ENCODE measurements around the gene KCTD13.
"Not testable (repeated sequence)": the region's sequence is repeated elsewhere in the genome, so short reads cannot be mapped to it uniquely, and the experiment has no call there.

Gene KCTD13

GRCh38 chr16:29893553-29893952 lies 32.5 kb downstream of the KCTD13 start:
- H3K9me3 ChIP-seq: no peaks in the 10 kb centered on the region
- no peaks in the 10 kb centered on the region for H3K36me3 ChIP-seq (replicated peaks)
- H3K4me1 ChIP-seq: peaks cover under 1% of the 10 kb centered on the region; the same call in 1 of the 2 replicates
- in situ Hi-C loops (cut with MboI; ENCODE audit: low sequenced_read_pairs): no loop called here
- no peak overlapping the region for H3K4me3 ChIP-seq
- H3K27me3 ChIP-seq (ENCODE audit: low read depth): no peaks in the 10 kb centered on the region
- DNase-seq (ENCODE audit: low spot score in 2 of 2): no peak

- in situ Hi-C loops (cut with MboI; ENCODE audit: low sequenced_read_pairs): no loop called here
- no peaks in the 10 kb centered on the region for H3K4me1 ChIP-seq
- H3K27me3 ChIP-seq (ENCODE audit: low read depth): no peaks in the 10 kb centered on the region
- no peaks in the 10 kb centered on the region for H3K36me3 ChIP-seq (replicated peaks)
- no peak overlapping the region for H3K4me3 ChIP-seq
- no peak for DNase-seq (ENCODE audit: low spot score in 2 of 2)
- no peaks in the 10 kb centered on the region for H3K9me3 ChIP-seq
Observed at GRCh38 chr16:29892458-29892813, 33.6 kb downstream of the KCTD13 start.

- DNase-seq (ENCODE audit: low spot score in 2 of 2): no peak
- Histone ChIP-seq H3K27me3 (ENCODE audit: low read depth) (no peaks in the 10 kb centered on the region), H3K4me1 (no peaks in the 10 kb centered on the region), H3K36me3 (replicated peaks) (no peaks in the 10 kb centered on the region), H3K4me3 (no peak overlapping the region), H3K9me3 (no peaks in the 10 kb centered on the region)
- in situ Hi-C loops (cut with MboI; ENCODE audit: low sequenced_read_pairs): no loop called here
Observed at GRCh38 chr16:29891525-29892457, 34.2 kb downstream of the KCTD13 start.

GRCh38 chr16:29889372-29889771 lies 36.7 kb downstream of the KCTD13 start:
- H3K9me3 ChIP-seq; H3K4me1 ChIP-seq; DNase-seq (ENCODE audit: low spot score in 2 of 2); H3K4me3 ChIP-seq; H3K27me3 ChIP-seq (ENCODE audit: low read depth); H3K36me3 ChIP-seq (replicated peaks); in situ Hi-C loops (cut with MboI; ENCODE audit: low sequenced_read_pairs): not testable (repeated sequence)

- H3K4me3 ChIP-seq: no peak overlapping the region
- no peaks in the 10 kb centered on the region for H3K36me3 ChIP-seq (replicated peaks)
- no peaks in the 10 kb centered on the region for H3K9me3 ChIP-seq
- H3K27me3 ChIP-seq (ENCODE audit: low read depth): no peaks in the 10 kb centered on the region
- no peaks in the 10 kb centered on the region for H3K4me1 ChIP-seq
- in situ Hi-C loops (cut with MboI; ENCODE audit: low sequenced_read_pairs): no loop called here
- no peak for DNase-seq (ENCODE audit: low spot score in 2 of 2)
Observed at GRCh38 chr16:29883987-29884386, 42.0 kb downstream of the KCTD13 start.

GRCh38 chr16:29881050-29881449 lies 45.0 kb downstream of the KCTD13 start:
- H3K9me3 ChIP-seq: 0 out of 2 replicates have a peak, but pooled peaks cover 2% of the 10 kb centered on the region

GRCh38 chr16:29878172-29878571 lies 47.9 kb downstream of the KCTD13 start:
- Histone ChIP-seq H3K9me3 (0 out of 2 replicates have a peak, but pooled peaks cover 2% of the 10 kb centered on the region), H3K36me3 (replicated peaks) (no peaks in the 10 kb centered on the region), H3K27me3 (ENCODE audit: low read depth) (no peaks in the 10 kb centered on the region), H3K4me1 (no peaks in the 10 kb centered on the region), H3K4me3 (no peak overlapping the region)
- no peak for DNase-seq (ENCODE audit: low spot score in 2 of 2)
- in situ Hi-C loops (cut with MboI; ENCODE audit: low sequenced_read_pairs): no loop called here

More at GRCh38 chr16:29881050-29881449, 45.0 kb downstream of the KCTD13 start:
- Histone ChIP-seq H3K4me3 (no peak overlapping the region), H3K36me3 (replicated peaks) (no peaks in the 10 kb centered on the region), H3K27me3 (ENCODE audit: low read depth) (no peaks in the 10 kb centered on the region), H3K4me1 (no peaks in the 10 kb centered on the region)
- in situ Hi-C loops (cut with MboI; ENCODE audit: low sequenced_read_pairs): no loop called here
- DNase-seq (ENCODE audit: low spot score in 2 of 2): no peak

- in situ Hi-C loops (cut with MboI; ENCODE audit: low sequenced_read_pairs): no loop called here
- Histone ChIP-seq H3K27me3 (ENCODE audit: low read depth) (no peaks in the 10 kb centered on the region), H3K4me1 (no peaks in the 10 kb centered on the region), H3K4me3 (no peak overlapping the region), H3K36me3 (replicated peaks) (no peaks in the 10 kb centered on the region), H3K9me3 (0 out of 2 replicates have a peak, but pooled peaks cover 2% of the 10 kb centered on the region)
- peak in 1 of 2 experiments; percentile 72 for DNase-seq (ENCODE audit: low spot score in 2 of 2)
Observed at GRCh38 chr16:29877266-29877961, 48.6 kb downstream of the KCTD13 start.

- 0 out of 2 replicates have a peak, but pooled peaks cover 2% of the 10 kb centered on the region for H3K9me3 ChIP-seq
- H3K36me3 ChIP-seq (replicated peaks): no peaks in the 10 kb centered on the region
- H3K4me3 ChIP-seq: no peak overlapping the region
- in situ Hi-C loops (cut with MboI; ENCODE audit: low sequenced_read_pairs): no loop called here
- no peaks in the 10 kb centered on the region for H3K4me1 ChIP-seq
- no peaks in the 10 kb centered on the region for H3K27me3 ChIP-seq (ENCODE audit: low read depth)
- DNase-seq (ENCODE audit: low spot score in 2 of 2): peak in 1 of 2 experiments; percentile 40
Observed at GRCh38 chr16:29876594-29877249, 49.3 kb downstream of the KCTD13 start.

GRCh38 chr16:29876217-29876593 lies 49.8 kb downstream of the KCTD13 start:
- no peak for DNase-seq (ENCODE audit: low spot score in 2 of 2)
- Histone ChIP-seq H3K9me3 (0 out of 2 replicates have a peak, but pooled peaks cover 2% of the 10 kb centered on the region), H3K36me3 (replicated peaks) (no peaks in the 10 kb centered on the region), H3K27me3 (ENCODE audit: low read depth) (no peaks in the 10 kb centered on the region), H3K4me1 (no peaks in the 10 kb centered on the region), H3K4me3 (no peak overlapping the region)
- in situ Hi-C loops (cut with MboI; ENCODE audit: low sequenced_read_pairs): no loop called here

- in situ Hi-C loops (cut with MboI; ENCODE audit: low sequenced_read_pairs): no loop called here
- Histone ChIP-seq H3K4me3 (no peak overlapping the region), H3K27me3 (ENCODE audit: low read depth) (no peaks in the 10 kb centered on the region), H3K36me3 (replicated peaks) (no peaks in the 10 kb centered on the region), H3K4me1 (no peaks in the 10 kb centered on the region), H3K9me3 (0 out of 2 replicates have a peak, but pooled peaks cover 2% of the 10 kb centered on the region)
- no peak for DNase-seq (ENCODE audit: low spot score in 2 of 2)
Observed at GRCh38 chr16:29875206-29875605, 50.8 kb downstream of the KCTD13 start.

- H3K27me3 ChIP-seq (ENCODE audit: low read depth): no peaks in the 10 kb centered on the region
- no peaks in the 10 kb centered on the region for H3K4me1 ChIP-seq
- DNase-seq (ENCODE audit: low spot score in 2 of 2): no peak
- no peak overlapping the region for H3K4me3 ChIP-seq
- 0 out of 2 replicates have a peak, but pooled peaks cover 2% of the 10 kb centered on the region for H3K9me3 ChIP-seq
- in situ Hi-C loops (cut with MboI; ENCODE audit: low sequenced_read_pairs): no loop called here
- no peaks in the 10 kb centered on the region for H3K36me3 ChIP-seq (replicated peaks)
Observed at GRCh38 chr16:29873319-29873718, 52.7 kb downstream of the KCTD13 start.

- in situ Hi-C loops (cut with MboI; ENCODE audit: low sequenced_read_pairs): no loop called here
Observed at GRCh38 chr16:29871822-29872546, 54.0 kb downstream of the KCTD13 start.

More at GRCh38 chr16:29871822-29872546, 54.0 kb downstream of the KCTD13 start:
- DNase-seq (ENCODE audit: low spot score in 2 of 2): no peak
- Histone ChIP-seq H3K9me3 (no peaks in the 10 kb centered on the region), H3K27me3 (ENCODE audit: low read depth) (no peaks in the 10 kb centered on the region), H3K4me3 (no peak overlapping the region), H3K4me1 (no peaks in the 10 kb centered on the region), H3K36me3 (replicated peaks) (no peaks in the 10 kb centered on the region)

Data from HAP-1 (cell line).